NOMO-1 treated with DMSO at 0.1 percent for 48 hours (cell line): ENCODE results near the gene LARP1.
"Not testable (repeated sequence)": the region's sequence is repeated elsewhere in the genome, so short reads cannot be mapped to it uniquely, and the experiment has no call there.

Experiments
- DNase-seq: peaks from one replicate; lab custom pipeline; 2025; ENCODE audit not compliant: unreplicated experiment; lab: John Stamatoyannopoulos, UW

Gene LARP1

GRCh38 chr5:154755361-154756008 is at the start of gene LARP1:
Gene LARP1, plus strand, starts transcription at chr5:154755377. Its CDS starts 381 bp downstream, at chr5:154755758.
- no peak for DNase-seq

- DNase-seq, result no peak
These were observed 48.8 kb upstream of the LARP1 start for GRCh38 chr5:154706416-154706815.

GRCh38 chr5:154707641-154708040 is 47.5 kb upstream of the LARP1 start:
- DNase-seq, result no peak

- no peak for DNase-seq
These were observed 47.0 kb upstream of the LARP1 start for GRCh38 chr5:154708207-154708606.

GRCh38 chr5:154708846-154709245 is 46.3 kb upstream of the LARP1 start:
- peak; percentile 96 for DNase-seq

GRCh38 chr5:154709368-154710305 is 45.5 kb upstream of the LARP1 start:
- peak; percentile 25 for DNase-seq

- DNase-seq, result peak; percentile 7
These were observed 42.4 kb upstream of the LARP1 start for GRCh38 chr5:154712518-154713437.

- DNase-seq, result no peak
These were observed 41.5 kb upstream of the LARP1 start for GRCh38 chr5:154713615-154714125.

GRCh38 chr5:154714266-154714986 is 40.8 kb upstream of the LARP1 start:
- DNase-seq, result peak; percentile 81

- DNase-seq, result no peak
These were observed 33.6 kb upstream of the LARP1 start for GRCh38 chr5:154721481-154722058.

- DNase-seq, result no peak
These were observed 33.1 kb upstream of the LARP1 start for GRCh38 chr5:154722097-154722496.

- no peak for DNase-seq
These were observed 32.2 kb upstream of the LARP1 start for GRCh38 chr5:154722936-154723335.

GRCh38 chr5:154723740-154724505 is 31.3 kb upstream of the LARP1 start:
- DNase-seq, result no peak

GRCh38 chr5:154727361-154727760 is 27.8 kb upstream of the LARP1 start:
- DNase-seq, result peak; percentile 40

GRCh38 chr5:154728939-154729588 is 26.1 kb upstream of the LARP1 start:
- DNase-seq, result no peak

GRCh38 chr5:154729613-154730012 is 25.6 kb upstream of the LARP1 start:
- no peak for DNase-seq

GRCh38 chr5:154730761-154731160 is 24.4 kb upstream of the LARP1 start:
- DNase-seq, result not testable (repeated sequence)

- no peak for DNase-seq
These were observed 23.0 kb upstream of the LARP1 start for GRCh38 chr5:154732212-154732611.
